Uterus (tissue), 2 donors: Measurements from ENCODE around the gene REEP3.

Source experiments
- CTCF ChIP-seq, 4 experiments: fragments of 200-600 bp in 2 of 4; fragments of 450-650 bp in 2 of 4; sonication (generic) in 2 of 4; IDR thresholded peaks; one replicate each; pipeline ENCODE4 v1.5.1; 2016 to 2019; ENCODE audit warnings: antibody characterized with exemption in 4 of 4, mild to moderate bottlenecking in 2 of 4, moderate library complexity in 1 of 4
- POLR2A ChIP-seq, 2 donors: fragments of 450-650 bp; IDR thresholded peaks; one replicate each; pipeline ENCODE4 v1.6.1; 2016; ENCODE audit warnings: antibody characterized with exemption in 2 of 2, mild to moderate bottlenecking in 1 of 2, moderate library complexity in 1 of 2

DNA sequence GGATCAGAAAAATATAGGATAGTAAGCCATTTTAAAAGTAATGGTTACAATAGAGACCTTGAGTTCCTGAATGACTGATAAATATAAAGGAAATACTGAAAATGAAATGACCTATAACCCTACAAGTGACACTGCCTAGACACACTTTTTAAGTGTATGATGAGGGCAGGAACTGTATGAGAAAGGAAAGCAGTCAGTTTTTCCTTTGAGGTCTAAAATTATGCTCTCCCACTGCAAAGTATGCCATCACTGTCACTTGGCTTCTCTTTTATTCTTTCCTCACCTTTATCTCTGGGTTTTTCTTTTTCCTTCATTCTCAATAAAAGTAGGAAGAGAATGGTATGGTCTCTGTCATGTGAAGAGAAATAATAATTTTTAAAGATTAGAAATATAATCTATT lies 13.5 kb downstream of the REEP3 start:
- TF ChIP-seq CTCF (IDR thresholded peaks at IDR 0.05), result no peak
- TF ChIP-seq POLR2A (IDR thresholded peaks at IDR 0.05), result no peak
